Thymus (tissue), 11 donors: ENCODE measurements around the gene CHMP3. TPM values are rescaled to one million over a fixed set of nuclear protein-coding genes. Genes with fewer than 3 reads are reported as not detected.
"Not testable (repeated sequence)": the region's sequence is repeated elsewhere in the genome, so short reads cannot be mapped to it uniquely, and the experiment has no call there.

Source experiments
- DNase-seq, 9 donors: peaks; one replicate each; pipeline ENCODE4 v3.0.0-alpha.2; 2013; ENCODE audit warnings: low spot score in 9 of 9, low read depth in 6 of 9, missing footprints in 1 of 9
- H3K27ac ChIP-seq, 2 donors: one replicate each; pipeline ENCODE4 v1.5.1; 2013; ENCODE audit warnings: control low read depth in 1 of 2, low read depth in 1 of 2, low read length in 1 of 2, mild to moderate bottlenecking in 1 of 2, moderate library complexity in 1 of 2
- H3K27me3 ChIP-seq, 2 donors: one replicate each; pipeline ENCODE4 v1.5.1; 2013; ENCODE audit warnings: low read length in 1 of 2; ENCODE audit not compliant: control insufficient read depth in 2 of 2, insufficient read depth in 1 of 2
- H3K36me3 ChIP-seq, 2 donors: one replicate each; pipeline ENCODE4 v1.5.1; 2013; ENCODE audit warnings: low read length in 1 of 2, mild to moderate bottlenecking in 1 of 2, moderate library complexity in 1 of 2; ENCODE audit not compliant: control insufficient read depth in 2 of 2, insufficient read depth in 2 of 2
- H3K4me1 ChIP-seq, 2 donors: one replicate each; pipeline ENCODE4 v1.5.1; 2013; ENCODE audit warnings: low read length in 2 of 2; ENCODE audit not compliant: control insufficient read depth in 2 of 2, insufficient read depth in 2 of 2
- H3K4me3 ChIP-seq, 2 donors: one replicate each; pipeline ENCODE4 v1.5.1; 2013; ENCODE audit warnings: low read length in 2 of 2, control low read depth in 1 of 2, mild to moderate bottlenecking in 1 of 2
- H3K9me3 ChIP-seq, 2 donors: one replicate each; pipeline ENCODE4 v1.5.1; 2013; ENCODE audit warnings: low read length in 1 of 2, mild to moderate bottlenecking in 1 of 2; ENCODE audit not compliant: control insufficient read depth in 2 of 2, insufficient read depth in 1 of 2
- WGBS: extraction: QIAGEN DNeasy Blood & Tissue Kit; methylation state at CpG from one replicate; pipeline ENCODE4 v1.1.7; 2013; 5-methylcytosine and 5-hydroxymethylcytosine counted together
- polyA plus RNA-seq: library from polyadenylated mRNA; stranded (reverse); fragments of 200-250 nt; gene quantifications from one replicate; pipeline ENCODE4 v1.2.3, GENCODE V29; 2013
- total RNA-seq: library from RNA; stranded (reverse); fragments of 120-200 nt; gene quantifications from one replicate; pipeline ENCODE4 v1.2.4, GENCODE V29; 2013
- donor health status: healthy.

CHMP3 gene
- total and polyA plus RNA-seq, 2 donors, result 53.9 to 55.7 TPM

GRCh38 chr2:86500325-86501083 lies 62.7 kb downstream of the CHMP3 start:
- 99% methylated on average over 2 of the region's 2 CpGs for WGBS
- Histone ChIP-seq H3K27ac (no peak overlapping the region), H3K36me3 (peaks cover 56 to 65% of the 10 kb centered on the region in 2 donors)

GRCh38 chr2:86499326-86499725 lies 63.9 kb downstream of the CHMP3 start:
- WGBS, result 96% methylated on average over 6 of the region's 6 CpGs
- peaks cover 0 to 5% of the 10 kb centered on the region in 2 donors for H3K4me1 ChIP-seq
- peaks cover 49 to 57% of the 10 kb centered on the region in 2 donors for H3K36me3 ChIP-seq
- H3K27me3 ChIP-seq, result no peaks in the 10 kb centered on the region
- no peak overlapping the region for H3K27ac ChIP-seq
- H3K4me3 ChIP-seq, result no peak overlapping the region
- DNase-seq, result no peak
- peaks cover 16 to 18% of the 10 kb centered on the region in 2 donors for H3K9me3 ChIP-seq

More at GRCh38 chr2:86500325-86501083, 62.7 kb downstream of the CHMP3 start:
- Histone ChIP-seq H3K27me3 (no peaks in the 10 kb centered on the region), H3K4me1 (peaks cover 0 to 5% of the 10 kb centered on the region in 2 donors), H3K4me3 (no peak overlapping the region), H3K9me3 (peaks cover 16 to 18% of the 10 kb centered on the region in 2 donors)
- no peak for DNase-seq

- 94% methylated on average over 3 of the region's 3 CpGs for WGBS
- Histone ChIP-seq H3K9me3 (peaks cover 16 to 18% of the 10 kb centered on the region in 2 donors), H3K27ac (no peak overlapping the region), H3K36me3 (peaks cover 49 to 51% of the 10 kb centered on the region in 2 donors), H3K4me3 (no peak overlapping the region), H3K27me3 (no peaks in the 10 kb centered on the region), H3K4me1 (peaks cover 0 to 5% of the 10 kb centered on the region in 2 donors)
- DNase-seq, result no peak
These were observed 64.6 kb downstream of the CHMP3 start for GRCh38 chr2:86498468-86499260.

GRCh38 chr2:86496391-86496790 lies 66.9 kb downstream of the CHMP3 start:
- not testable (repeated sequence) for H3K27me3 ChIP-seq, H3K4me3 ChIP-seq, H3K4me1 ChIP-seq, H3K27ac ChIP-seq
- Histone ChIP-seq H3K9me3 (peaks cover 15 to 18% of the 10 kb centered on the region in 2 donors), H3K36me3 (peaks cover 44 to 65% of the 10 kb centered on the region in 2 donors)
- 34% methylated on average over 3 of the region's 3 CpGs for WGBS
- DNase-seq, result peak in 5 of 9 donors; percentile 18 to 61 (median 31)

GRCh38 chr2:86492048-86492453 lies 71.2 kb downstream of the CHMP3 start:
- Histone ChIP-seq H3K4me3 (no peak overlapping the region), H3K27ac (no peak overlapping the region)
- no peak for DNase-seq

GRCh38 chr2:86491088-86491487 lies 72.2 kb downstream of the CHMP3 start:
- Histone ChIP-seq H3K9me3 (no peaks in the 10 kb centered on the region), H3K4me1 (no peaks in the 10 kb centered on the region), H3K36me3 (peaks cover 57 to 79% of the 10 kb centered on the region in 2 donors), H3K27me3 (no peaks in the 10 kb centered on the region), H3K27ac (no peak overlapping the region), H3K4me3 (no peak overlapping the region)
- 96% methylated on average over 4 of the region's 4 CpGs for WGBS
- DNase-seq, result no peak

More at GRCh38 chr2:86492048-86492453, 71.2 kb downstream of the CHMP3 start:
- H3K9me3 ChIP-seq, result no peaks in the 10 kb centered on the region
- H3K4me1 ChIP-seq, result peaks cover 0 to 5% of the 10 kb centered on the region in 2 donors
- peaks cover 52 to 69% of the 10 kb centered on the region in 2 donors for H3K36me3 ChIP-seq
- H3K27me3 ChIP-seq, result no peaks in the 10 kb centered on the region
- WGBS, result 97% methylated on average over 1 of the region's 1 CpG

- 93% methylated on average over 4 of the region's 4 CpGs for WGBS
- no peak overlapping the region for H3K27ac ChIP-seq
These were observed 73.0 kb downstream of the CHMP3 start for GRCh38 chr2:86490245-86490644.

GRCh38 chr2:86489542-86489941 lies 73.7 kb downstream of the CHMP3 start:
- no peaks in the 10 kb centered on the region for H3K27me3 ChIP-seq
- H3K36me3 ChIP-seq, result peaks cover 62 to 89% of the 10 kb centered on the region in 2 donors
- no peaks in the 10 kb centered on the region for H3K4me1 ChIP-seq
- no peak overlapping the region for H3K4me3 ChIP-seq
- no peaks in the 10 kb centered on the region for H3K9me3 ChIP-seq
- no peak overlapping the region for H3K27ac ChIP-seq
- WGBS, result 98% methylated on average over 3 of the region's 3 CpGs
- DNase-seq, result no peak

More at GRCh38 chr2:86490245-86490644, 73.0 kb downstream of the CHMP3 start:
- no peak for DNase-seq
- H3K9me3 ChIP-seq, result no peaks in the 10 kb centered on the region
- no peaks in the 10 kb centered on the region for H3K27me3 ChIP-seq
- H3K4me3 ChIP-seq, result no peak overlapping the region
- no peaks in the 10 kb centered on the region for H3K4me1 ChIP-seq
- peaks cover 62 to 84% of the 10 kb centered on the region in 2 donors for H3K36me3 ChIP-seq
